Hematopoietic multipotent progenitor cell (in vitro differentiated cells): ENCODE results near the gene FXYD5. TPM values are rescaled to one million over a fixed set of nuclear protein-coding genes. Genes with fewer than 3 reads are reported as not detected.
"Not testable (repeated sequence)": the region's sequence is repeated elsewhere in the genome, so short reads cannot be mapped to it uniquely, and the experiment has no call there.

Experiments used
- DNase-seq, 3 donors: peaks; one replicate each; pipeline ENCODE4 v3.0.0-alpha.2; 2011 to 2015; ENCODE audit warnings: low read depth in 2 of 3, low spot score in 2 of 3
- total RNA-seq: library from RNA; depleted of rRNA; stranded (reverse); fragments of >200 nt; gene quantifications from one replicate; pipeline ENCODE4 v1.2.3, GENCODE V29; 2012

Gene FXYD5
- total RNA-seq, 1 donor: 319 TPM

GRCh38 chr19:35176181-35176570 lies 21.6 kb downstream of the FXYD5 start:
- DNase-seq: no peak

GRCh38 chr19:35177377-35178274 lies 23.1 kb downstream of the FXYD5 start:
- DNase-seq: peak in 2 of 3 donors; percentile 23 to 34

- no peak for DNase-seq
Observed at GRCh38 chr19:35178701-35179100, 24.2 kb downstream of the FXYD5 start.

- no peak for DNase-seq
Observed at GRCh38 chr19:35179830-35180229, 25.3 kb downstream of the FXYD5 start.

GRCh38 chr19:35181387-35181786 lies 26.9 kb downstream of the FXYD5 start:
- DNase-seq: no peak

GRCh38 chr19:35184267-35184666 lies 29.7 kb downstream of the FXYD5 start:
- no peak for DNase-seq

GRCh38 chr19:35184884-35185283 lies 30.3 kb downstream of the FXYD5 start:
- DNase-seq: no peak

- no peak for DNase-seq
Observed at GRCh38 chr19:35194012-35194984, 39.8 kb downstream of the FXYD5 start.

- DNase-seq: no peak
Observed at GRCh38 chr19:35195830-35196229, 41.3 kb downstream of the FXYD5 start.

- not testable (repeated sequence) for DNase-seq
Observed at GRCh38 chr19:35196861-35197260, 42.3 kb downstream of the FXYD5 start.

GRCh38 chr19:35199481-35199880 lies 44.9 kb downstream of the FXYD5 start:
- DNase-seq: no peak

- no peak for DNase-seq
Observed at GRCh38 chr19:35202722-35203688, 48.5 kb downstream of the FXYD5 start.

- peak in 2 of 3 donors; percentile 77 to 82 for DNase-seq
Observed at GRCh38 chr19:35204799-35205732, 50.5 kb downstream of the FXYD5 start.

- peak in 1 of 3 donors; percentile 7 for DNase-seq
Observed at GRCh38 chr19:35205733-35206323, 51.3 kb downstream of the FXYD5 start.

- peak; percentile 58 to 97 (median 90) for DNase-seq
Observed at GRCh38 chr19:35206379-35206778, 51.8 kb downstream of the FXYD5 start.

GRCh38 chr19:35206855-35207254 lies 52.3 kb downstream of the FXYD5 start:
- no peak for DNase-seq

- peak in 1 of 3 donors; percentile 37 for DNase-seq
Observed at GRCh38 chr19:35207391-35207871, 52.9 kb downstream of the FXYD5 start.

- no peak for DNase-seq
Observed at GRCh38 chr19:35208121-35208520, 53.6 kb downstream of the FXYD5 start.
